K562 (cell line): ENCODE measurements around the gene TRIM27. TPM values are rescaled to one million over a fixed set of nuclear protein-coding genes. Genes with fewer than 3 reads are reported as not detected.

Source experiments
- ATF7 ChIP-seq: fragments of 450-650 bp; IDR thresholded peaks from 2 replicates; pipeline ENCODE4 v1.7.1; 2014; ENCODE audit warnings: mild to moderate bottlenecking, moderate library complexity
- BCL6 ChIP-seq: fragments of 250-450 bp; sonication (Bioruptor Pico); IDR thresholded peaks from 2 replicates; pipeline ENCODE4 v1.4.0; 2020
- BHLHE40 ChIP-seq: IDR thresholded peaks from 2 replicates; pipeline ENCODE4 v1.6.1; 2011; ENCODE audit warnings: low read length, improper control_type of control experiment
- EHMT2 ChIP-seq: fragments of 450-650 bp; IDR thresholded peaks from 2 replicates; pipeline ENCODE4 v1.6.1; 2018; ENCODE audit warnings: antibody characterized with exemption
- FOXK1 ChIP-seq: sonication (generic); formaldehyde crosslinking; IDR thresholded peaks from 2 replicates; pipeline ENCODE4 v1.8.0; 2022; ENCODE audit warnings: missing genetic modification reagents, mild to moderate bottlenecking, borderline replicate concordance
- FOXM1 ChIP-seq, 2 experiments: fragments of 450-650 bp in 1 of 2; sonication (generic) in 1 of 2; formaldehyde crosslinking in 1 of 2; IDR thresholded peaks; 2 replicates each; pipeline versions ENCODE4 v1.6.1 to v1.9.0; 2017 to 2022; ENCODE audit warnings: low read depth in 2 of 2, mild to moderate bottlenecking in 2 of 2, missing genetic modification reagents in 1 of 2, moderate library complexity in 1 of 2
- GTF2F1 ChIP-seq: IDR thresholded peaks from 2 replicates; pipeline ENCODE4 v1.6.1; 2011; ENCODE audit warnings: low read depth, low read length, improper control_type of control experiment
- HEY1 ChIP-seq: fragments of 250-450 bp; sonication (Bioruptor Pico); IDR thresholded peaks from 2 replicates; pipeline ENCODE4 v1.5.0; 2020; ENCODE audit warnings: mild to moderate bottlenecking, moderate library complexity, borderline replicate concordance
- HSF4 ChIP-seq: fragments of 250-450 bp; sonication (Bioruptor Pico); IDR thresholded peaks from 2 replicates; pipeline ENCODE4 v2.1.2; 2022; ENCODE audit warnings: mild to moderate bottlenecking, moderate library complexity, borderline replicate concordance
- KDM4B ChIP-seq, 2 experiments: fragments of 450-650 bp in 1 of 2; sonication (generic) in 1 of 2; IDR thresholded peaks; 2 replicates each; pipeline ENCODE4 v1.6.1; 2016 to 2017; ENCODE audit warnings: borderline replicate concordance in 2 of 2, antibody characterized with exemption in 1 of 2, low read depth in 1 of 2, mild to moderate bottlenecking in 1 of 2
- KLF16 ChIP-seq: IDR thresholded peaks from 2 replicates; pipeline ENCODE4 v1.6.1; 2016; ENCODE audit warnings: antibody characterized with exemption
- LEF1 ChIP-seq: fragments of 450-650 bp; IDR thresholded peaks from 2 replicates; pipeline ENCODE4 v1.6.1; 2016; ENCODE audit warnings: mild to moderate bottlenecking
- MTA2 ChIP-seq: fragments of 450-650 bp; IDR thresholded peaks from 2 replicates; pipeline ENCODE4 v1.6.1; 2016; ENCODE audit warnings: low read depth
- PCBP2 ChIP-seq: fragments of 200-400 bp; formaldehyde crosslinking; IDR thresholded peaks from 2 replicates; pipeline ENCODE4 v1.6.1; 2018; ENCODE audit warnings: low read length, low read depth, mild to moderate bottlenecking, moderate library complexity; ENCODE audit not compliant: poor library complexity, severe bottlenecking
- USF2 ChIP-seq: sonication (generic); formaldehyde crosslinking; IDR thresholded peaks from 2 replicates; pipeline ENCODE4 v1.5.0; 2020; ENCODE audit warnings: missing genetic modification reagents
- ZBTB9 ChIP-seq: fragments of 450-650 bp; formaldehyde crosslinking; IDR thresholded peaks from 2 replicates; pipeline ENCODE4 v1.4.0; 2020; ENCODE audit warnings: mild to moderate bottlenecking, moderate library complexity
- ZC3H4 ChIP-seq: sonication (generic); formaldehyde crosslinking; IDR thresholded peaks from 2 replicates; pipeline ENCODE4 v1.9.0; 2021; ENCODE audit warnings: missing genetic modification reagents, borderline replicate concordance
- ZNF165 ChIP-seq: fragments of 250-450 bp; sonication (Bioruptor Pico); IDR thresholded peaks from 2 replicates; pipeline ENCODE4 v1.4.0; 2020; ENCODE audit warnings: borderline replicate concordance
- ZNF23 ChIP-seq: fragments of 250-450 bp; sonication (Bioruptor Pico); IDR thresholded peaks from 2 replicates; pipeline ENCODE4 v1.4.0; 2020; ENCODE audit warnings: mild to moderate bottlenecking
- ZNF431 ChIP-seq: sonication (generic); formaldehyde crosslinking; IDR thresholded peaks from 2 replicates; pipeline ENCODE4 v1.8.0; 2022; ENCODE audit warnings: mild to moderate bottlenecking, missing genetic modification reagents
- ZNF445 ChIP-seq: fragments of 250-450 bp; sonication (Bioruptor Pico); IDR thresholded peaks from 2 replicates; pipeline ENCODE4 v1.4.0; 2020; ENCODE audit warnings: low read depth, mild to moderate bottlenecking, moderate library complexity
- polyA plus RNA-seq, 8 experiments: library from polyadenylated mRNA; depleted of rRNA in 4 of 8; stranded (reverse) in 5 of 8; unstranded in 3 of 8; fragments of >200 nt; fragmentation: Nextera tagmentation in 2 of 8; fragmentation: Illumina TruSeq in 1 of 8; extraction: Ambion mirVana in 2 of 8; extraction: Trizol in 1 of 8; gene quantifications; 2 replicates each; pipeline versions ENCODE4 v1.2.1 to v1.2.3, GENCODE V29; 2011 to 2014; ENCODE audit warnings: inconsistent platforms in 1 of 8, missing spikeins in 1 of 8
- total RNA-seq, 7 experiments: library from RNA; depleted of rRNA in 6 of 7; stranded (reverse); fragments of >200 nt in 6 of 7; fragmentation: Illumina TruSeq in 2 of 7; extraction: Trizol in 2 of 7; gene quantifications; 2 replicates each; pipeline versions ENCODE4 v1.2.1 to v1.2.3, GENCODE V29; 2011 to 2021; ENCODE audit warnings: low replicate concordance in 1 of 7
- TF ChIP-seq, protein P1 (sequence below): fragments of 450-650 bp; formaldehyde crosslinking; conservative IDR thresholded peaks from 2 replicates; pipeline ENCODE4 v1.4.0; 2022; ENCODE audit warnings: mild to moderate bottlenecking, missing genetic modification characterization

The TRIM27 gene
- total and polyA plus RNA-seq, 9 of the 15 experiments (the other 6 are each of a cell fraction or from before 2014, with no cell fraction given) = 37.7 to 235 (median 122) TPM

GRCh38 chr6:28943557-28944411 lies 20.0 kb upstream of the TRIM27 start (continued):
- TF ChIP-seq, protein P1, sequence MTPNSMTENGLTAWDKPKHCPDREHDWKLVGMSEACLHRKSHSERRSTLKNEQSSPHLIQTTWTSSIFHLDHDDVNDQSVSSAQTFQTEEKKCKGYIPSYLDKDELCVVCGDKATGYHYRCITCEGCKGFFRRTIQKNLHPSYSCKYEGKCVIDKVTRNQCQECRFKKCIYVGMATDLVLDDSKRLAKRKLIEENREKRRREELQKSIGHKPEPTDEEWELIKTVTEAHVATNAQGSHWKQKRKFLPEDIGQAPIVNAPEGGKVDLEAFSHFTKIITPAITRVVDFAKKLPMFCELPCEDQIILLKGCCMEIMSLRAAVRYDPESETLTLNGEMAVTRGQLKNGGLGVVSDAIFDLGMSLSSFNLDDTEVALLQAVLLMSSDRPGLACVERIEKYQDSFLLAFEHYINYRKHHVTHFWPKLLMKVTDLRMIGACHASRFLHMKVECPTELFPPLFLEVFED (CRISPR knock-in tag) = 0 out of 2 replicates have a peak, but pooled peaks have one; percentile 42
- TF ChIP-seq KDM4B (IDR thresholded peaks at IDR 0.05; ENCODE audit: borderline replicate concordance in 2 of 2, low read depth in 1 of 2) (no peak; a peak in 1 of 4 replicates), KLF16 (no peak), GTF2F1 (no peak), FOXM1 (IDR thresholded peaks at IDR 0.05; ENCODE audit: low read depth) (no peak), FOXM1 (CRISPR knock-in tag; IDR thresholded peaks at IDR 0.05; ENCODE audit: low read depth) (no peak), FOXK1 (CRISPR knock-in tag) (0 out of 2 replicates have a peak, but pooled peaks have one; percentile 56), BCL6 (CRISPR knock-in tag) (no peak), MTA2 (no peak), ATF7 (peak; percentile 78), ZNF23 (CRISPR knock-in tag) (no peak), ZNF445 (CRISPR knock-in tag) (no peak), ZBTB9 (CRISPR knock-in tag) (no peak), LEF1 (no peak), HSF4 (no peak), USF2 (no peak), ZC3H4 (CRISPR knock-in tag) (no peak), HEY1 (CRISPR knock-in tag) (no peak), ZNF431 (CRISPR knock-in tag) (no peak), EHMT2 (no peak), PCBP2 (no peak), BHLHE40 (0 out of 2 replicates have a peak, but pooled peaks have one; percentile 10), ZNF165 (CRISPR knock-in tag) (no peak)
